Ureter (tissue), 1 donor: Measurements from ENCODE around the gene WWOX. TPM values are rescaled to one million over a fixed set of nuclear protein-coding genes. Genes with fewer than 3 reads are reported as not detected.

Experiments
- DNase-seq: peaks from one replicate; pipeline ENCODE4 v3.0.0-alpha.2; 2020; ENCODE audit warnings: low spot score
- total RNA-seq: library from RNA; stranded (reverse); gene quantifications from one replicate; pipeline ENCODE4 v1.2.4, GENCODE V29; 2023
- donor health status: DM: yes; HTN: yes; CAD: no.

WWOX gene
- total RNA-seq, 1 donor from 2014 or later = 23.5 TPM

DNA sequence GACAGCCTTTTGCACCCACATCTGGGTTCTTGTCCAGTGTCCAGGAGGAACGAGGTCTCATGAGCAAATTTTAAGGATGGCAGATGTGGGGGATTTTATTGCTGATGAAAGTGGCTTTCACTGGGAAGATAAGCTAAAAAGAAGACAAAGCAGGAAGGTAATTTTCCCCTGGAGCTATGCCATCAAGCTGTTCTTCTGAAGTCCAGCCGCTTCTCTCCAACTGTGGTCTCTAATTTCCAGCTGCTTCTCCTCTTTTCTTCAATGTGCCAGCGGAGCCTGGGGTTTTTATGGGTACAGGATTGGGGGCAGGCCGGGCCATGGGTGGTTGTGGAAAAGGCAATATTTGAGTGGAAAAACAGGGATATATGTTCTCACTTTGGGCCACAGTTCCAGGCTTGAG, 430.8 kb downstream of the WWOX start:
- no peak for DNase-seq

DNA sequence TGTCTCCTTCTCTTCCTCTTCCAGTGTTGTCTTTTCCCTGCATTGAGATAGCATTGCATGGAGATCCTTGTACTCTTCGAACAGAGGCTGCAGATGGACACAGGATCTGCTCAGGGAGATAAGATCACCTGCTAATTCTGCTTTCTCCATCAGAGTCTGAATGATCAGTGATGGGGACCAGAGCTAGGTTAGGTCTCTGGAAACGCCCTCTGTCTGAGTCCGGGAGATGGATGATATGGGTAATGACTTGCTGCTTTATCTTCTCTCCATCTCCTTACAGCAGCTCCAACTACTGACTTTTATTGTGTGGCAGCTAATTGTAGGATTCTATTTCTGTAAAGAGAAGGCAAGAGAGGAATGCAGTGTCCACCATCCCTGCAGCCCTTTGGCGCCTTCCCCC, 435.6 kb downstream of the WWOX start:
- DNase-seq = no peak

DNA sequence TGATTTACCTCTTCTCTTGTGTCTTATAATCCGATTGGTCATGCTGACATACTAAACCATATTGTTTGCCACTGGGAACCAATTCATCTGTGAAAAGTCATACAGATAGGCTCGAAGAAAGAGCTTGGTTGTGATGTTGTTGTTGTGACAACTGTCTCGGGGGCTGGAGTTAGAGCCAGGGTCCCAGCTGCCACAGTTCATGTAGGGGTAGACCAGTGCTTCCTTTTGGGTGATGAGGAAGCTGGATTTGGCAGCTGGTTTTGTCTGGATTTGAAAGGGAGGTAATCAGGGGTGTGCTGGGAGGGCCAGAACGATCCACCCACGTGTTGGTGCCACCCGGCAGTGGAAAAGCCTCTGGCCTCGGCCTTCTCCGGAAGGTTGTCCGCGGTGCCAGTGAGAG, 438.1 kb downstream of the WWOX start:
- no peak for DNase-seq

DNA sequence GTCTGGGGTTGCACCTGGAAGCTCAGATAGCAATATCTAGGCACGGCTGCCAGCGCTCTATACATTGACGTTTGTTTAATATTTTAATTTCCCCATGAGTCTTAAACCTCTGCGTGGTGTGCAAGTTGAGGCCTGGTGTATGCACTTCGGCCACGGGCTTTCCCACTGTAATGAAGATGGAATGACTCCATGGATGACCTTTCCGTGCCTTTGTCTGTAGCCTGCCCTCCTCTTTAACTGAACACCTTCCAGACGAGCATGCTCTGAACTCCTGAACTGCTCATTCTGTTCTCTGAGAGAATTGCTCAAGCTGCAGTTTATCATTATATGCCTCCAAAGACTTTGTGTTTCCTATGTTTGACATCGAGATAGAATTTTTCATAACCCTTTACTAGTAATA, 438.8 kb downstream of the WWOX start:
- no peak for DNase-seq

DNA sequence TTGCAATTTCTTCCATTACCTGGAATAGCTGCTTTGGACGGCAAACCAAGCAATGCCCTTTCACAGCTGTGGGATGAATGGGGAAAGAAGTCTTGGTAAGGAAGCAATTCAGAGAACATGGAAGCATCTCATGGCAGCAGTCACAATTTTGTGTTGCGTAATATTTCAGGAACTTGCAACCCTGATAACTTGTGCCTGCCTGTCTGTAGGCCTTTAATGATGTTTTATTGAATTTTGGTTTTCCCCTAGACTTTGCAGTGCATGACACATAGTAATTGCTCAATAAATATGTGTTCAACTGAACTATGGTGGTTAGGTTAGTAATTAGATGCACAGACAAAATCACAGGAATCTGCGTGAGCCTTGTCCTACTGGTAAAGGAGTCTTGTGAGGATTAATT, 439.5 kb downstream of the WWOX start:
- DNase-seq = no peak

DNA sequence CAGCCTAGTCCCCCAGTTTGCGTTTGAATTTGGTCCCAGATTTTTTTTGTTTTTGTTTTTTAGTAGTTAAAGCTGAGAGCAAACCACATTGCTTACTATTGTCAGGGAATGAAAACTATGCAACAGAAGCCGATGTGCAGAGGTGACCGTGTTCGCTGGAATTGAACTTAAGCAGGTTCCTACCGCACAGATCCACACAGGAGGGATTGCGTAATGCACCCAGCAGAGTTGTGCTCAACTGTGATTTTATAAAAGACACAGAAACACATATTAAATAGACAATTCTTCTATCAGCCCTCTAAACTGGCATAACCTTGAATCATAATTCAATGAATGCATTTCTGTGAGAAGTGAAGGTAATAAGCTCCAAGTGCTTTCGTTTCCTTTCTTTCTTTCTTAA, 443.0 kb downstream of the WWOX start:
- no peak for DNase-seq

DNA sequence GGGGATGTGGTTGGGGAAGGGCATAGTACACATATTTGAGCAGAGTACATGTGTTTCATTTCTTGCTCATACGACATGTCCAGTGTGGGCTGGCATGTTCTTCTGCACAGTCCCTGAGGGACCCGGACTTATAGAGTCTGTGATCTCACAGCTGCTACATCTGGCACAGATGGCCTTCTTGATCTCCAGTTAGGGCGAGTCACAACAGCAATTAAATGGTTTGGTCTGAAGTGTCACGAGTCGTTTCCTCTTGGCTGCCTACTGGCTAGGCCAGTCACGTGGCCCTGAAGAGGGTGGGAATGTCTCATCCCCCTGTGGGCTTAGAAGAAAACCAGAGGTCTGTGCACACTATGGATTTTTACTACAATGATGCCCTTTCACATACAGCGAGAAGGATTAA, 443.6 kb downstream of the WWOX start:
- DNase-seq = no peak

DNA sequence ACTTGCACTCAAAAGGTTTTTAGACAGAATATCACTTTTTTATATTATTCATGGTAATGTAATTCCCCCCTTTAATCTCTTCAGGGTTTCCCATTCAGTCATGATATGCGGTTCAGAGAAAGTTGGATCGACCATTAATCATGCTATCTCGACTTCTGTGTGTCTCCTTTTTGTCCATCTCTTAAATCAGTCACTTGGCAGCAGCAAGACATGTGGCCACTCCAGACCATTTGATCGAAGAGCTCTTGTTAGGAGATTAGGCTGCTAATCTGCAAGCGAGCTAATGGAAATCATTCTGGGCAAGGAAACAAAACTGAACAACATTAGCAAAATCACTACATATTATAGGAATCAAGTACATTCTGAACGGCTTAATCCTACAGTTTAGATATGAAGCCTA, 449.9 kb downstream of the WWOX start:
- no peak for DNase-seq

DNA sequence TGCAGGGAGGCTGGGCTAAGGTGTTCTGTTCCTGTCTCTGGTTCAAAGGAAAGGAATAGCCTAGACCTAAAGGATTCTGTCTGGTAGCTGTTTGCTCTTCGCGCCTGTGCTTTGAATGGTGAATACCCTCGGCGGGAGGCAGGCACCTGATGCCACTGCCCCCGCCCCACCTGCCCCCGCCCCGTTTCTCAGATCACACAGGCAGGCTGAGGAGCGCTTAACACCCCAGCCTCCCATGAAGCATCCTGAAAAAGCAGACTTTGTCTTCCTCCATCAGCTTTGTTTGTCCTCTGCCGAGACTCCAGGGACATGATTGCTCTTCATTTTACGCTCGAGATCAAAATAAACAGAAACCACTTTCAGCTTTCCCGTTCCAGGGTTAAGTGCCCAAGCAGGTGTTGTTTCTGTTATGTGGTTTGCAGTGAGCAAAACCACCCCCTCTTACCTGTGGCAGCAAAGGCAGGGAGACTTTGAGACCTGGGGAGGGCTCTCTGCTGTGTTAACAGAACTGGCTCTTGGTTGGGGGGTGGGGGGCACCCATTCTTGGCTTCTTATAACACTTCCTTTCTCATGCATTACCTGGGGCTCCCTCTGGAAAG, 452.1 kb downstream of the WWOX start:
- DNase-seq = no peak

DNA sequence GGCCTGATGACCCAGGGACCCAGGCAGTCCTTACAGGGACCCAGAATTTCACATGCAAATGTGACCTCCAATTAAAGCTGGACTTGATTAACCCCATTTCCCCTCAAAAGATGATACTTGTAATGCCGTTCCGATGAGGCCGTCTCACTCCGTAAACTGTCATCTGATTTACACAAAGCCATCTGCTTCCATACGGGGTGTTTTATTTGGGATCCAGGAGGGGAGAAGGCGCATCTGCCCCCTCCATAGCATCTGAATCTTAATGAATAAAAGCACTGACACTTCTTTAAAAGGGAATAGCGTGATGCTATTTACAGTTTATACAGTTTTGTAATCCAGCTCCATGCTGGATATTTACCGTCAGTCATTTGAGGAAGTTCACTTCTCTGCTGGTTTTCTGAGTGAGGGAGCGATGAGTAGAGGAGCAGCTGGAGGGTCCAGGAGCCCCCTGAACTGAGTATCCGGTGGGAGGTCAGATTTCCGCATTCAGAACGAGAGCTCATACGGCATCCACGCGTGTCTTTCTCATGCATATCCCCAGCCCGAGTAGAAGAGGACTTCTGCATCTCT, 452.7 kb downstream of the WWOX start:
- DNase-seq = no peak

DNA sequence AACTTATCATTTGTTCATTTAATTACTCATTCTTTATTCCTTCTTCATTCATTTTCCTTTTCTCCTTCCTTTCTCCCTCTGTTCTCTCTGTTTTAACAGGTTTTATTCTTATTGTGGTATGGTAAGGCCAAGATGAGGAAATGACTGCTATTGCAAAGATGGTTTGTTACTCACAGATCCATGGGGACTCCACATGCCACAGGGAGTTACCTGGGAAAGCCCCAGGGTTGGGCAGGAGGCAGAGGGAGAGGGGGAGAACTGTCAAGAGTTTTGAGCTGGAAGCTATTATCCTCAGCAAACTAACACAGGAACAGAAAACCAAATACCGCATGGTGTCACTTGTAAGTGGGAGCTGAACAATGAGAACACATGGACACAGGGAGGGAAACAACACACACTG, 453.3 kb downstream of the WWOX start:
- DNase-seq = no peak

DNA sequence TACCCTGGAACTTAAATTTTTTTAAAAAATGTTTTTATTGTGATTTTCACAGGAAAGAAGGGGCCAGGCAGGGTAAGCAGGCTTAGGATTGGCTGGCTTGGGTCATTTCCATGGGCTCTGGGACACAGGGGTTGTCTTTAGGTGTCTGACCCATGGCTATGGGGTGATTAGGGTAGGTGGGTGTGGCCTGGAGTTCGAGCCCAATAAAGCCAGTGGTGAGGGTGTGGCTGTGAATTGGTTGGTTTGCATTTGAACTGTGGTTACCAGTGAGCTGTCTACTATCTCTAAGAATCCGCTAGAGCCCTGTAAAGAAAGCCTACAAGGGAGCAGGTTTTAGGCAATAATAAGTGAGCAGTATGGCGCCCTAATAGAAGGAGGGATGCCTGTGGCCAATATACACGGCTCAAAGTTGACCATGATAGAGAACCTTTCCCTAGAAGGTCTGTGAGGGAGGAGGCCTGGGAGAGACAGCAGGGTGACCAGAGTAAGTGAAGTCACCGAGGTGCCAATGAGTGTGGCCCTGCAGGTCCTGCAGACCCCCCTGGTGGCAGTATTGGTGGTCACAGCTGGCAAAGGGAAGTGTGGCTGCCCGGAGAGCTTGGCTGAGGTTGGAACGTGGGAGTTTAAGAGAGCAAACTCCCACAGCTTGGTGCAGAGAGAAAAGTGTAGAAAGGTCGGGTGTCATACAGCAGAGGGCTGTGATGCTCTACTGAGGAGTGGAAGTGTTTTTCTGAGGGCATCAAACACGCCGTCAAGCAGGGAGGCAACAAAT, 454.0 kb downstream of the WWOX start:
- no peak for DNase-seq

DNA sequence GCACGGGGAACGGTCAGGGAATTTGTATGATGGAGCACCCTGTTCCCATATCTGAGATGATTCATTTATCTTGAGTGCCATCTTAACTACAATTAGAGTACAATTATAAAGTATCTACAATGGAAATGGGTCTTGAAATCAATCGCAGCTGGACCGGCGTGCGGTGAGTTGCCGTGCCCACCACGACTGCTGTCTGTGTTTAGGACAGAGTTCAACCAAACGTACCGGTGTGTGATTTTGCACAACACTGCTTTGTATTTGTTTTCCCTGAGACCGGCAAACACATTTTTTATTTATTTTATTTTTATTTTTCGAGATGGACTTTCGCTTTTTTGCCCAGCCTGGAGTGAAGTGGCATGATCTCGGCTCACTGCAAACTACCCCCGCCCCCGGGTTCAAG, 457.0 kb downstream of the WWOX start:
- no peak for DNase-seq

DNA sequence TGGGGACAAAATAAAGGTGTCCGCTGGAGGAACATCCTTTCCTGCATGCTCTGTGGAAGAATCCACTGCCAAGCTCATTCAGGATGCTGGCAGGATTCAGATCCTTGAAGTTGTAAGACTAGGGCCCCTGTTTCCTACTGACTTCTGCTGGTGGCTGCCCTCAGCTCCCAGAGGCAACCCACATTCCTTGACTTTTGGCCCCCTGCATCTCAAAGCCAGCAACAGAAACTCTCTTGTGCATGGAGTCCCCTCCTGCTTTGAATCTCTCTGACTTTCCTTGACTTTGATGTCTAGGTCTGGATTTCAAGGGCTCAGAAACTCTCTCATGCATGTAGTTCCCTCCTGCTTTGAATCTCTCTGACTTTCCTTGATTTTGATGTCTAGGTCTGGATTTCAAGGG, 461.5 kb downstream of the WWOX start:
- no peak for DNase-seq

DNA sequence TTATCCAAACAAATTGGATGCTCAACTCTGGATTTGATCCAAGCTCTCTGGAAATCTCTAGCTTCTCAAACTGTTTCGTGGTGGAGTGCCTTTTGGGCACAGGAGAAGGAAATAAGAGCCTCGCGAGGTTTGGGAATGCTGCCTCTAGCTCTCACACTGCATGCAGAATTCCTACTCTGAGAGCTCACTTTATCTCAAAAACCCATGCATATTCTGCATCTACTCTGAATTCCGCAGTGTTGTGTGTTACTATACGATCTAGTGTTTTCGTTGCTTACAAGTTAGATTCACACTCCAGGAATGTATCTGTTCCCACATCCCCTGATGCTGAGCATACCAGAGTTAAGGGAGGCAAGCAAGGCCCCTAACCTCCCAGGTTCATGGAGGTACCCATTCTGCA, 462.7 kb downstream of the WWOX start:
- DNase-seq = no peak

DNA sequence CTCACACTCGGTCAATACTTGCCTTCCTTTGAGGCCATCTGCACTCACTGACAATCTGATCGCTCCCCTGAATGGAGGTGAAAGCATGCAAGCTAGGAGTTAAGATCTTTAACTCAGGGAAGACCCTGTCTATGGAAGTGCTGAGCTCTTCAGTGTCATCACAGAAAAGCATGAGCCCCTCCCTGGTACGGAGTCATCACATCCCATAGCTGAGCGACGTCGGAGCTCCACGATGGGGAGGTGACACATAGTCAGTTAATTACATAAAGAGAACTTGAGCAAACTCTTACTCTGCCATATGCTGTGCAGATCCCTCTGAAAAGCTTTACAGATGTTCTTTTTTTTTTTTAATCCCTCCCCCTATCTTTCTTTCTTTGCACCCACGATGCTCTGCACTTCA, 463.2 kb downstream of the WWOX start:
- no peak for DNase-seq

DNA sequence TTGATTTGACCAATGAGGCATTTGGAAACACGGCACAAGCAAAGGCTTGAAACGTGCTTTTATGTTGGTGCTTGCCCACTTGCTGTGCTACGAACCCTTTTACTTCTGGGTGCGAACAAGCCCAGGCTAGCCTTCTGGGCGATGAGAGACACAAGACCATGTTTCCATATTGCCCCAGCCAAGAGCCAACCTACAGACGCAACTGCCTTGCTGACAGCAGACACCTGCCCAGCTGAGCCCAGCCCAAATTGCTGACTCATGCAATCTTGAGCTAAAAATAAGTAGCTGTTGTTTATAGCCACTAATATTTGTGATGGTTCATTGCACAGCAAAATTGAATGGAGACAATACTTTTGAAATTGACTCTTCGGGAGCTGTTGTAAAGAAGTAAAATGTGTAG, 464.5 kb downstream of the WWOX start:
- no peak for DNase-seq

DNA sequence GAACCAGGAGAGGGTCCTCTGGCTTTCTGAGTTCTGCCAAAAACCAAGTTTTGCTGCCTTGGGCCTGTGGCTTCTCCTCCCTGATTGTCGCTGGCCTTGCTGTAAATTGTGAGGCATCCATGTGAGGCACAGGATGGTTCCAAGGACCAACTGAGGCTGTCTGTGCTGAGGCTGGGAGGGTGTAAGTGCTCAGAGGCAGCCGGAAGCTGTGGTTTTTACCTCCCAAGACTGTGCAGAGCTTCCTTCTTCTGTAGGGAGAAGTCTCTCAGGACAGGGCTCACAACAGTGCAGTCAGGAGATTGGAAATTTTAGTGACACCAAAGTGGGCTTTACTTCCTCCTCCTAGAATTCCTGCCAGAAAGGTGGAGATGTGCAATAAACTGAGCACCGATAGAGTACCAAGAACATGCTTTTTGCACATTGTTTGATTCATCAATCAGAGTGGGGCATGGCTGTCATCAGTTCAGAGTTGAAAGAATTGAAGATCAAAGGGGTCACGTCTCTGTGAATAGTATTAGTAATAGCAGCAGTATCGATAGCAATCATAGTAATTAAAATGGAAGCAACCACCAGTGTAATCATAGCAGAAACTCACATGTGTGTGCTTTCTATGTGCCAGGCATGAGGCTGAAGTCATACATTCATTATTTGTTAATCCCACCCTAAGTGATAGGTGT, 467.1 kb downstream of the WWOX start:
- DNase-seq = no peak

DNA sequence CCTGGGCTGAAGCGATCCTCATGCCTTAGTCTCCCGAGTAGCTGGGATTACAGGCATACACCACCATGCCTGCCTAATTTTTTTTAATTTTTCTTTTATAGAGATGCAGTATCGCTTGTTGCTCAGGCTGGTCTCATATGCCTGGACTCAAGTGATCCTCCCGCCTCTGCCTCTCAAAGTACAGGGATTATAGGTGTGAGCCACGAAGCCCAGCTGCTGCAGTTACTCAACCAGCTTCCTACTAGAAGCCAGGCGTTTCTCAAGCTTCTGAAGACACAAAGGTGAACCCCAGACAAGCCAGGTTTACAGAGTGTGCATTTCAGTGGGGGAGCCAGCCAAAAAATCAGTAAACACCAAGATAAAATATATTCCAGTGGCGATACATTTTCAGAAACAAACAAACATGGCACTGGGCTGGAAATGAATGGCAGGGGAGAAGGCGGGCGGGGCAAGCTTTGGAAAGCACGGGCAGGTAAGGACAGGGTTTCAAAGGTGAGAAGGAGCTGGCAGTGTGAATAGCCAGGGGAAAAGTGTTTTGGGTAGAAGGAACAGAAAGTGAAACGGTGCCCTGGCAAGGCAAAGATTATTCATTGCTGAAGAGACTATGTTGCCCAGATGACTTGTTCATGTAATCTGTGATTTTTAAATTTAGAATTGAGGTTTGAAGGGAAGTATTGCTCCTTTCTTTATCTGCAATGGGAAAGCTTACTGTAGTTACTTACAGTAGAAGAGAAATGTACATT, 471.1 kb downstream of the WWOX start:
- no peak for DNase-seq

DNA sequence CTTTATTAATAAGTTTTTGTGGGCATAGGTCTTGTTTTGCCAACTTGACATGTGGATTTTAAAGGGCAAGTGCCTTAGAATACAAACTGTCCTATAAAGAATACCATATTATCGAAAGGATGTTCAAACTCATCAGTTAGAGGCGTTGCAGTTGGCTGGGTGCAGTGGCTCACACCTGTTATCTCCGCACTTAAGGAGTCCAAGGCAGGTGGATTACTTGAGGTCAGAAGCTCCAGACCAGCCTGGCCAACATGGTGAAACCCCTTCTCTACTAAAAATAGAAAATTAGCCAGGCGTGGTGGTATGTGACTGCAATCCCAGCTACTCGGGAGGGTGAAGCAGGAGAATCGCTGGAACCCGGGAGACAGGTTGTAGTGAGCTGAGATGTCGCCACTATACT, 472.0 kb downstream of the WWOX start:
- DNase-seq = no peak

DNA sequence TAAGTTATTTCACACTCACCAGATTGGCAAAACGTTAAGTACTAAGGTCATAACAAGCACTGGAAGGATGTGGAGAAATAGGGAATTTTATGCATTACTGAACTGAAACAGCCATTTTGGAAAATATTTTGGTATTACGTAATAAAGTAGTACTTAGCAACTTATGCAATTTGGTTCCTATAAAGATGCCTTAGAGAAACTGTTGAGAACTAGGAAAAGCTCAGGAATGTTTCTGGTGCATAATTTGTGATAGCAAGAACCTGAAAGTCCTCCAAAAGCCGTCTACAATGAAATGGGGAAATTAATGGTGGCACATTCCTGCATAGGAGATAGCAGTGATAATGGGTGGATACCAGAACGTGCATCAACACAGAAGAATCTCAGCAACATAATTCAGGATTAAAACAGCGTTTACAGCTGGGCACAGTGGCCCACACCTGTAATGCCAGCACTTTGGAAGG, 472.5 kb downstream of the WWOX start:
- no peak for DNase-seq

DNA sequence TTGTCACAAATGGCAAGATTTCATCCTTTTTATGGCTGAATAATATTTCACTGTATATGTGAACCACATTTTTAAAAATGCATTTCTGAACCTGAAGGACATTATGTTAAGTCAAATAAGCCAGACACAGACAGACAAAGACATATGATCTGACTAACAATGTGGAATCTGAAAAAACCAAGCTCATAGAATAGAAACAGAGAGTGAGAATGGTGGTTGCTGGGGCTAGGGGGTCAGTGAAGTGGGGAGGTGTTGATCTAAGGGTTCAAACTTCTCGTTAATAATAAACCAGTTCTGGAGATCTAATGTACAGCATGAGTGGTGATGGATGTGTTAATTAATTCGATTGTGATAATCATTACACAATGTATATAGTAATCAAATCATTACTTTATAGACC, 475.1 kb downstream of the WWOX start:
- no peak for DNase-seq
